NCI-H1092 treated with DMSO at 0.1 percent for 48 hours (cell line): Measurements from ENCODE around the gene SMG9.
"Not testable (repeated sequence)": the region's sequence is repeated elsewhere in the genome, so short reads cannot be mapped to it uniquely, and the experiment has no call there.

Source experiments
- DNase-seq: peaks from one replicate; lab custom pipeline; 2025; lab: John Stamatoyannopoulos, UW

Gene SMG9

DNA sequence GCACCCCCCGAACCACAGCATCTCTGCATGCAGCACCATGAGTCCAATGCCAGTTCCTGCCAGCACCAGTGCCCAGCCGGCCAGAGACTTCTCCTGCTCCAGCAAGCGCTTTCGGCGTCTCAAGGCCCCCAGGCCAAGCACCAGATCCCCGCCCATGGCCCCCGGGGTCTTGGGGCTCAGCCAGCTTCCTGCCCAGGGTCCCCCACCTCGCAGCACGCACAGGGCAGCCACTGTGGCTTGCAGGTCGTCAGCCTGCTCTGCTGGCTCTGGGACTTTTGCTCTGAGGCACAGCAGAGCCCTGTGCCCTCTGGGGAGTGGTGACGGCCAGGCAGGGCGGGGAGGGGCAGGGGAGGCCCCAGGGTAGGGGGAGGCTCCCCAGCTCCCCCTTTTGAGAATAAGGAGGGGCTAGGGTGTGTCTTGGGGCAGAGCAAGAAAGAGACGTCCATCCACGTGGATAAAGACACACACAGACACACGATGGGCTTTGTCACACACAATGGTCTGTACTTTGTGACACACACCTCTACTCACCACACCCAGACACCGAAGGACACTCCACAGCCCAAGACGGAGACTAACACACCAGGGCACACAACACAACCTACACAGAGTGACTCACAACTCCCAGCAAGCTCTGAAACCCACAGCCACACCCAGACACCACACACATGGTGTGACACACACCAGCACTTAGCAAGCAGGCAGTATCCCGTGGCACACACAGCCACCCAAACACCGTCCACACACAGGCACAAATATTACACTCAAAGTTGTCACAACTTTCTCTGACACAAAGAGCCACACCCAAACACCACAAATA is 26.2 kb upstream of the SMG9 start, which contains the start of gene KCNN4:
KCNN4 (minus strand) TSS at position 268 of the 820 bp plus-strand sequence; CDS start at position 156, 112 bp downstream.
- DNase-seq: no peak

DNA sequence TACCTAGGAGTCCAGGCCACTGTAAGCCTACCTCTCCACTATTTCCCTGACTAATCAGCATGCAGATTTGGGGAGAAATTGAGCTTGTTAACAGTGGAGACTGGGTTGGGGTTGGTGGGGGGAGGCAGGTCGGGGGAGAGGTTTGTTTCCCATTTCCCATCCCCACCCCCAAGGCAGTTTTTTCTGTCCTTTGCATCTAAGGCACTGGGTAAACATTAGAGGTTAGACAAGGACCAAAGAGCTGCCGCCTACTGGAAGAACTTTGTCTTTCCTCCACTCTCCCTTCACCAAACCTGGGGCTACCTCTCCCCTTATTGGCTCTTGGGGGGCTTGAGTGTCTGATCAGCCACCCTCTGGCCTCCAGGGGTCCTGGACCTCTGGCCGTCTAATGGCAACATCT is 25.1 kb upstream of the SMG9 start:
- no peak for DNase-seq

DNA sequence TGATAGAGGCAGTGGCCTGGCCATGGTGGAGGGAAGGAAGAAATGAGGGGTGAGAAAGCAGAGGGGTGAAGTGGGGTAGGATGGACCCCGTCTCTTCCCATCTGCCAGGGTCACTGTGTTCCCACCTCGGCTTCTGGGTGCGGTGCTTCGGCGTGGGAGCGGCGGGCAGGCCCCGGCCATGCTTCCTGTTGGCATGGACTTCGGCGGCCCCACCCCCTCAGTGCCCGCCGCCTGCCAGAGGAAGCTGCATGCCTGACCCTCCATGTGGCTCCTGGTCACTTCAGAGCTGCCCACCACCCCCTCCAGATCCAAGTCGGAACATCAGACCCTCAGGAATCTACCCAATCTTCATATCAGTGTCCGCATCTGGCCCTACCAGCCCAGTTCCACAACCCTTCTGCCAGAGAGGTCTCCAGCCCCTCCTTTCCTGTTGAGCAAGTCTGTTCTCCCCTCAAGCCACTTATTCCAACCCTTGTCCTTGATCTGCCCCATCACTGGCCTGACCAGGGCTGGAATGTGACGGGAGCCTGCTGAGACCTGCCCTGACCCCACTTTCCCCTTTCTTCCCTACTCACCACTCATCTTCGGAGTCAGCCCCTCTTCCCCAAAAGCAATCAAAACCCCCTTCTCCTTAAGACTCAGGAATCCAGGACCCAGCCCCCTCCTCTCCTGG is 24.5 kb upstream of the SMG9 start:
- DNase-seq: no peak

DNA sequence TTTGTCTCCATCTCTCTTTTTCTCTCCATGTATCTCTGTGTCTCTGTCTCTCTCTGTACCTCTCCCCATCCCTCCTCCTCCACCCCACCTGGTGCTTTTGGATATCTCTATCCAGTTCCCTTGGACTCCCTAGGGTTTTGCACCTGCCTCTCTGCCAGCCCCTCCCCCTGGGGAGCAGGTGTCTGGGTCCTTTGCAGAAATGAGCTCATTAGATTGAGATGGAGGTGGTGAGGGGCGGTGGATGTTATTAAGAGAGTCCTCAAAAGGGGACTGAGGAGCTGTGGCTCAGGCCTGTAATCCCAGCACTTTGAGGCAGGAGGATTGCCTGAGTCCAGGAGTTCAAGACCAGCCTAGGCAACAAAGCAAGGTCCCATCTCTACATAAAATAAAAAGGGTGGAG is 23.9 kb upstream of the SMG9 start:
- DNase-seq: peak; percentile 81

DNA sequence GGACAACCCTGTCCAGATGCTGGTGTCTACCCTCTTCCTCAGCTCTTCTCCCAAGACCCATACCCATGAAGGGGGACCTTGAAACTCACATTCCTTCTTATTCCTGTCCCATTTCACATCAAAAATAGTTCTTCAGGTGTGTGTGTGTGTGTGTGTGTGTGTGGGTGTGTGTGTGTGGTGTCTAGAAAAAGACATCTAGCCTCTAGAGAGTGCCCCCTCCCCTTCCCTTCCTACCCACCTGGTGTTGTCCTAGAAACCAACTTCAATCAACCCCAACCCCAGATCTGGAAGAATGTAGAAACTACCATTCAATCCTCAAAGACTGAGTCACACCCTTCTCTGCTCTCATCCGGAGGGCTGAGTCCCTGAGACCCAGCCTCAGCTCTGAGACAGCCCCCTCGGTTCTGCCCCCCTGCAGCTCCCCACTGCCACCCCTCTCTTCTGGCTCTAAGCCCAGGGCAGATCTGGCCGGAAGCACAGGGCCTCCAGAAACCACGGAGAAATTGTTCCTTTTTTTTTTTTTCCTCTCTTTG is 22.5 kb upstream of the SMG9 start:
- peak; percentile 71 for DNase-seq

DNA sequence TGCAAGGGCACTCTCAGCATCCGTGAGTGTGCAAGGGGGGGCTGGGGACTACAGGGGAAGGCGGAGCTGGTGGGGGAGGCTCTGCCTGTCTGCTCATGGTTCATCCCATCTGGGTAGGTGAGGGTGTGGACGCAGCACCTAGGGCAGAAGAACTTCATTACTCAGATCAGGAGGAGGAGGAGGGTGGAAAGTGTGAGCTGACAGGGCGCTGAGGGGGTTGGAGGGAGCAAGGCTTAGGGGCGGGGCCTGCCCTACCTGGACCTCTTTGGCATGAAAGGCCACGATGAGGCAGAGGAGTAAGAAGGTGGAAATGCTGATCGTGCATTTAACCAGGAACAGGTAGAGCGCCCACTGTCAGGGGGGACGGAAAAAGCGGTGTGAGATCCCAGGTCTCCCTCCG is 21.5 kb upstream of the SMG9 start:
- no peak for DNase-seq

DNA sequence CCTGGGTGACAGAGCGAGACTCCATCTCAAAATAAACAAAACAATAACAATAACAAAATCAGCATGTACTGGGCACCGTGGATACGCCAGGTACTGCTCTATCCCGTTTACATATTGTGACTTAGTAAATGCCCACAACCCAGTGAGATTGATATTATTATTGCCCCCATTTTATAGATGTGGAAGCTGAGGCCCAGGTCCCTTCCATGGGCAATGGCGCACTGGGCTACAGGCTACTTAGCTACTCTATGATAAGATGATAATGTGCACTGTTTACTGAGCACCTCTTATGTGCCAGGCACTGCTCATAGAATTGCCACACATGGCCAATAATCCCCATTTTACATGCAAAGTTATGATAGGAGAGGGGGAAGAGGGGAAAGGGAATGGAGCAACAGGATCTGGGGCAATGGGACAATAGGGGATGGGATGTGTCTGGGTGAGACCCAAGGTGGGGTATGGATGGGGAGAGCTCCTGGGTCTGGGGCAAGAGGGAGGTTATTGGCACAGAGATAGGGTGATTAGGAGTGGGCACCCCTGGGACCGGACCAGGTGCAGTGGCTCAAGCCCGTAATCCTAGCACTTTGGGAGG is 20.6 kb upstream of the SMG9 start:
- DNase-seq: no peak

DNA sequence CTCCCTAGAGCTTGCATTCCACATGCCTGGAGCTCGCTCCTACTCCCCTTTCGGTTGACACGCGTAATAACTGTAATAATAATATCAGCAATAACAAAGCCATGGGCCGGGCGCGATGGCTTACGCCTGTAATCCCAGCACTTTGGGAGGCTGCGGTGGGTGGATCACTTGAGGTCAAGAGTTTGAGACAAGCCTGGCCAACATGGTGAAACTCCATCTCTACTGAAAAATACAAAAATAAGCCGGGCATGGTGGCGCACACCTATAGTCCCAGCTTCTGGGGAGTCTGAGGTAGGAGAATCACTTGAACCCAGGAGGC is 20.1 kb upstream of the SMG9 start:
- DNase-seq: not testable (repeated sequence)

DNA sequence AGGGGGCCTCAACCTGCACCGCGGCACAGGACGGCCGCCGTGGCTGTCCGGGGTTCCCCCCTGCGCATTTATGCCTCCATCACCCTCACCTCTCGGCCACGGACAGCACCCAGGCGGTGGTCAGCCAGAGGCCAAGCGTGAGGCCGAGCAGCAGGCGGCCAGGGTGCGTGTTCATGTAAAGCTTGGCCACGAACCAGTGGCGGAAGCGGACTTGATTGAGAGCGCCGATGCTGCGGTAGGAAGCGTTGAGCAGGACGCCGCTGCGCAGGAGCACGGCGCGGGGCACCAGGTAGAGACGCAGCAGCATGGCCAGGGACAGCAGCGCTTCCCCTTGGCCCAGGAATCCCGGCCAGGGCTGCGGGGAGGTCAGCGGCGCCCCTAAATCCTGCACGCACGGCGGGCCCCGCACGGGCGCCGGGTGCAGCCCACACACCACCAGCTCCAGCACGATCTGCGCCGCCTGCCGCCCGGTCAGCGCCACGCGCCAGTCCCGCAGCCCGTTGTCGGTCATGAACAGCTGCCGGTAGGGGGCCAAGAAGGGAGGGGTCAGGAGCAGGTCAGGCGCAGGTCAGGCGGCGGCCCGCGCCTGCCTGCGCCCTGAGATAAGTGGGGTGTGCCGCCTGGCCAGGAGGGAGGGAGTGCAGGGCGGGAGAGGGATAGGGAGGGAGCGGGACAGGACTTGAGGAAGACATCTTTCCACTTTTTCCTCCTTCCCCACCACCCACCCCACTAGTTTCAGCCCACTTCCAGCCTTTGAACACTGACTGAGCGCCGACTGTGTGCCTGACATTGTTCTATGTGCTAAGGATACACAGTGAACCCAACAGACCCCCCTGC is 19.6 kb upstream of the SMG9 start:
- DNase-seq: no peak

DNA sequence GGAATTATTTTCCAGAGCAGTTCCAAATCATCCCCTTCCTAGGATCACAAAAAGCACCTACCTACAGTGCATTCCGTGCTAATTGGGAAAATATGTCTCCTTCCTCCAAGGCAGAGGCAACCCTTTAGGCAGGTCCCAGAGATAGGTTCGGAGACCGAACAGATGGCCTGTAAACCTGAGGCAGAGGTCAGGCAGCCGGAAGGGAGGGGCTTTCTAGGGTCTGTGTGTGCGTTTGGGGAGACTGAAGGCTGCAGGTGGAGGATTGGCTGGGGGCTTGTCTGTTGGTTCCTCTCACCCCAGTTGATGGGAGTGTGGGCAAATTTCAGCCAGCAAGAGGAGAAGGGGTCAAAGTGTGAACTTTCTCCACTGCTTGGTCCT is 19.0 kb upstream of the SMG9 start:
- DNase-seq: no peak

DNA sequence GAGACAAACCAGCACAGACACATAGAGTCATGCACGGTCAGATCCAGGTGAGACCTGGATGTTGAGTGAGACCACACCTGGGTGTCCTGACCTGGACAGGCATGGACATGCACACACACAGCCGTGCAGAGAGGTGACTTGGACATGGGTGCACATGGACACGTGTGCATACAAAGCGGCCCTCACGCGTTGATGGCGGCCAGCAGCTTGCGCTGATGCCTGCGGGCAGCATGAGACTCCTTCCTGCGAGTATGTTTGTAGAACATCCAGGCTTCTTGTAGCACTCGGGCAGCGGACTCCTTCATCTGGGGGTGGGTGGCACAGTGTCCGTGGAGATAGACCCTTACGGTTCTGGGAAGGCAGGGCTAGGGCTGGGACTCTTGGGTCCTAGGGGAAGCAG is 14.5 kb upstream of the SMG9 start:
- no peak for DNase-seq

DNA sequence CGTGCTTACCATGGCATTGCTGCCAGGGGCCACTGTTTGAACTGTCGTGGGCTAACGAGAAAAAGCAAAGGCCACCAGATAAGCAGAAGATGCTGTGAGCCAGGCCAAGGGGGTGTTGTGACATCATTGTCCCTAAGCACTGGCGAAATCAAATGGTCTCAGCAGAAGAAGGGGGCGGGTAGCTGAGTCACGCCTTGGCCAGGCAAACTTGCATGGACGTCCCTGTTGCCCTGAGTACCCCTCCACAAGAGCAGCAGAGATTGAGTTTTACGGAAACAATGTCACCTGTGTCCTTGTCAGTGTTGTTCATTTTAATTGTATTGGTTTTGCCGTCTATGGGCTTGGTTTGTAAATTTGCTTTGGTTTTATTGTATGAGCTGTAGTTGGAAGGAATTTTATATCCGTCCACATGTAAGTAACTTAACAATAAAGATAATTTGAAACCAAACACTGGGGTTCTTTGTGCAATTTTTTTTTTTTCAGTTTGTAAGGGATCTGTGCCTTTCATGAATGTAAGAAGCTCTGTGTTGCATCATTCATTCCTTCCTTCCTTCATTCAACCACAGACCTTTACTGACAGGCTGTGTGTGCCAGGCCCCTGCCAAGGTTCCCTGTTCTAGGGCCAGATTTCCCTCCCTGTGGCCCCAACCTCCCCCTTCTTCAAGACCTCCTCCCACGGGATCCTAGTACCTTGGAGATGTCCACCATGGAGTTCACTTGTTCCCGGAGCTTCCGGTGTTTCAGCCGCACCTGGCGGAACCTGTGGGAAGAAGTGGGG is 13.7 kb upstream of the SMG9 start:
- DNase-seq: no peak

DNA sequence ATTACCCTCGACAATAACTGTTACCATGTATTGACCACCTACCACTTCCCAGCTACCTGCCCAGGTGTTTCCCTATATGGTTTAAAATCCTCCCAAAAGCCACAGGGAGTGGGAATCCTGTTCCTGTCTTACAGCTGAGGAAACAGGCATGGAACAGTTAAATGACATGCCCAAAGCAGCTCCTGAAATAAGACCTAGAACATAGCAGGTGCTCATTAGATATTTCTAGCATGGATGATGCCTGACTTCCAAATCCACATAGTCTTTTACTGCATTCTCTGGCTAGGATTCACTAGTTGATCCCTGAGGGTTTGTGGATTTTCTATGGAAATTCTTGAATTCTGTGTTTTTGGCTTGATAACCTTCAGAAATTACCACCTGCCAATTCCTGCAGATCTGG is 13.1 kb upstream of the SMG9 start:
- DNase-seq: no peak

DNA sequence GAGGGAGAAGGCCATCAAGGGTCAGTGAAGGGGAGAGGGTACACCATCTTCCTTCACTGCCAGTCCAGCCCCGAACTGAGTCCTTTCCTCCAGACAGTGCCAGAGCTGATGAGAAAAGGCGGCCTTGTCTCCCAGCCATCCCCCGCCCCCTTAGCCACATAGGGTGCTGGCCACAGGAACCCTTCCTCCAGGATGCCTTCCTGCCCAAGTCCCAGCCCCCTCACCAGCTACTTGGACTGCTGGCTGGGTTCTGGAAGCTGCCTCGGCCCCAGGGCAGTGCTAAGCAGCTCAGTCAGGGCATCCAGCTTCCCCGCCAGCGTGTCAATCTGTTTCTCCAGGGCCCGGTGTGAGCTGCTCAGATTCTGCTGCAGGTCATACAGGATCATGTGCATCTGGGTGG is 12.6 kb upstream of the SMG9 start:
- DNase-seq: no peak

DNA sequence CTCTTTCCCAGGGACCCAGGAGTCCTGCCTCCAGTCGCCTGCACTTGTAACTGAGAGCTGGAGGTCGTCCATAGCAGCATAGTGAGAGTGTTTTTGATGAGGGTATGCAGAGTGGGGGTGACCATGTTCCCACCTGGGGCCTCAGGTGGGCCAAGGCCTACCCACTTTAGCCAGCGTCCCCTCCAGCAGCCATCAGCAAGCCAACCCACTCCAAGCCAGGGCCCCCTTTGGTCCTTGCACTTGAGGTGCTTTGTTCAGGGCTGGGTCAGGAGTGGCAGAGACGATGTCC is 11.9 kb upstream of the SMG9 start:
- no peak for DNase-seq

DNA sequence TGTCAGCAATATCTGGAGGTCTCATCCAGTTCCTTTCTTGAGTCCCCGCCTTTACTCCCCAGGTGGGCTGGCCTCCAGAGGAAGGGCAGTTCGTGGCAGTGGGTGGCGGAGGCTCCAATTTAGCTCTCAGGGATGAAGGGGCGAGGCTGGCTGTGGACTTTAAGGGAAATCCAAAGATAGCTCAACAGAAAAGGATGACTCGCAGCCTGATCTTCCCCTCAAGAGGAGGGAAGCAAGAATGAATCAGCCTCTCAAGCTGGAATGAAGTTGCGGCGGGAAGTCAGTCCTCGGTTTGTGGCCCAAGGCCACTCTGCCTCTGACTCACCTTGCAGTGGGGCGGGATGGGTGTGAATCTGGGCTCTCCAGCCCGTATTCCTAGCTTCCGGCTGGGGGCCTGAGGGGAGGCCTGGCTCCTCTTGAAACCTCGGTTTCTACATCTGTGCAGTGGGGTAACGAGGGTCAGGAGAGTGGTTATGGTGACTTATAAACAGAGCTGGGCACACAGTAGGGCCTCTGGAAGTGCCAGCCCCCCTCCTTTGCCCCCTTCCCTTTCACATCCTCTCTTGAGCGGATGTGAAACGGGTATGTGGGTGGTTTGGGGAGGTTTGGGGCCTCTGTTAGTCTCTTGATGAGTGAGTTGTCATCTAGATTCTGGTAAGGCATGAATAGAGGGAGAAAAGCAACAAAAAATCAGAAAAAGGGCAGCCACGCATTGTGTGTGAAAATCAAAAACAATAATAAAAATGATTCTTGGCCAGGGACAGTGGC is 10.5 kb upstream of the SMG9 start:
- no peak for DNase-seq

DNA sequence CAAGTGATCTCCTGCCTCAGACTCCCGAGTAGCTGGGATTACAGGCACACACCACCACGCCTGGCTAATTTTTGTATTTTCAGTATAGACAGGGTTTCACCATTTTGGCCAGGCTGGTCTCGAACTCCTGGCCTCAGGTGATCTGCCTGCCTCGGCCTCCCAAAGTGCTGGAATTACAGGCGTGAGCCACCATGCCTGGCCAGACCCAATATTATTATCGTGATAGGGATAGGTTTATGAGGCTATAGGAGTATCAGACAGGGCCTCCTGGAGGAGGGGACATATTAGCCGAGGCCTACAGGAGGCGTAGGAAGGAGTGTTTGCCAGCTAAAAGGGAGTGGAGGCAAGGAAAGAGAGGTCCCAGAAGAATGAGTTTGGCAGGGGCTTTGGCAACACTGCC is 9.9 kb upstream of the SMG9 start:
- not testable (repeated sequence) for DNase-seq

DNA sequence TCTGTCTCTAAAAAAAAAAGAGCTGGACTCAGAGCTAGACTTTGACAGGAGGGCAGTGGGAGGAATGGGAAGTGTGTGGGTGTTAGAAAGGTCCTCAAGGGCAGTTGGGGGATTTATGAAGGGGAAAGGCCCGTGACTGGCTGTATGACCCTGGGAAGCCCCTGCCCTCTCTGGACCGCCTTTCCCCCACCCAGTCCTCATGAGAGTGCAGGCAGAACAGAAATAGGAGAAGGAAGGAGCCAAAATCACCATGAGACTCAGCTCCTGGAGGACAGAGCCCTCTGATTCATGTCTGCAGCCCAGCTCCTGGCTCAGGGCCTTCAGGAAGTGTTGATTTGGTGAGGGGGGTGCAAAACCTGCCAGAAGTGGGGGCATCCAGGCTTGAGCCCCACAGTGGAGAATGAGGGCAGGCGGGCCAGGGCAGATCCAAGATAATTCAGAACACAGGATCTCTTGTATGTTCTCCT is 8.7 kb upstream of the SMG9 start:
- DNase-seq: no peak

DNA sequence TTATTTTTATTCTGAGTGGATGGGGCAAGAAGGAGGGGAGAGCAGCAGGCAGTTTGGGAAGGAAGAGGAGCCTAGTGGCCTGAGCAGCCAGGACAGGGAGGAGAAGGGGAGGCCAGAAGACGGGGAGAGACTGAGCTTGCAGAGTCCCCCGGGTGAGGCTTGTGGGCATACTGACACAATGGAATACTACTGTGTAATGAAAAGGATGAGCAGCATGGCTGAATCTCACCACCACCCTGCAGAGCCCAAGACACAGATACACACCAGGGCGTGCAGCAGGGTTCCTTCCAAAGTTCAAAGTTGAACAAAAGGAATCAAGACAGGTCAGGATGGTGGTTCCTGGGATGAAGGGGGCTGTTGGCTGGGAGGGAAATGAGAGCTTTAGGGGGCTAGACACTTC is 8.1 kb upstream of the SMG9 start:
- no peak for DNase-seq

DNA sequence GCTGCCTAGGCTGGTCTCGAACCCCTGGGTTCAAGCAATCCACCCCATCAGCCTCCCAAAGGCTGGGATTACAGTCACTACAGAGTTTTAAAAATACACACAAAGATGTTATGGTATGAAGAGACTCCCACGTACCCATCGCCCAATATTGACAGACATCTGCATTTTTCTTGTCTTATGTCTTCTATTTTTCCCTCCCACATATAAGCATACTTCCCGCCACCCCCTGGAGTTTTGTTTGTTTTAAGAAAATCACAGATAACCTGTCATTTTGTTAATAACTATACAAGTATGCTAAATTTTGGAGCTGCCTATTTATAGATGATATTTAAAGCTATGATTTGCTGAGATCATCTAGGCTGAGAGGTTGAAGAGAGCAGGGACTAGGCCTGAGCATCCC is 6.2 kb upstream of the SMG9 start:
- DNase-seq: no peak

DNA sequence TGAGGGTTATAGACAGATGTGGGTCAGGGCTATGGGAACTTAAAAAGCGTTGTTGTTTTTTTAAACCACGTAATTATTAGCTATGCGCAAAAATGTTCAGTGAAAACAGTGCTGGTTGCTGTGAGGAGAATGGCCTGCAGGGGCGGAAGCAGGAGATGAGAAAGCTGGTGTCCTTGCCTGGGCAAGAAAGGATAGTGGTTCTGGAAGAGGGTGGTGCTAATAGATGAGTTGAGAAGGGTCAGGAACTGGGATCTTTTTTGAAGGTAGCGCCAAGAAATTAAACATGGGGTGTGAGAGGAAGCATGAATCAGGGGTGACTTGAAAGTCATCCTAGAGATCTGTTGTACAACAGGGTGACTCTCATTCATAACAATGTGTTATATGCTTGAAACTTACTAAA is 4.8 kb upstream of the SMG9 start:
- no peak for DNase-seq
